Mammary epithelial cell (primary cell): ENCODE data around the gene CADM2.

Experiments used
- EZH2 ChIP-seq: IDR thresholded peaks from 2 replicates; pipeline ENCODE4 v1.6.1; 2012; ENCODE audit warnings: low read length, inconsistent platforms, borderline replicate concordance
- TF ChIP-seq, protein P1 (sequence below), 2 donors: IDR thresholded peaks in 1 of 2; conservative IDR thresholded peaks in 1 of 2; 2 replicates each; pipeline ENCODE4 v1.5.1; 2011 to 2012; ENCODE audit warnings: inconsistent platforms in 2 of 2, low read length in 2 of 2, mild to moderate bottlenecking in 2 of 2, control low read depth in 1 of 2, low read depth in 1 of 2; ENCODE audit not compliant: insufficient read depth in 1 of 2; ENCODE audit errors: extremely low read depth in 1 of 2

DNA sequence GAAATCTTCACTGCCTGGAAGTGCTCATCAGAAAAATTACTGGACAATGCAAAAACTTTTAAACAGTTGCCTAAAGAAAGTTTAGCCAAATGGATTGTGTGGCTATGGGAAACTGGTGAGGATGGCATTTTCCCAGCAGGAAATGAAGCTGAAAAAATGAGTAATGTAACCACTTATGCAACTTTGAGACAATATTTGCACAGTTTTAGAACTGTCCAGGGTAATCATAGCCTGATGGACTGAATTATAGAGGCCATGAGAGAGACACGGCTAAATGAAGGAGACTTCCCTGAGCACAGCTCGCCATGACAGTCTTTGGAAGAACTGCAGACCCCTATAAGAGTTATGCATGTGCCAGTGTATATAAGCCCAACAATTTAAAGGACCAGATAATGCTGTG lies 1150.6 kb downstream of the CADM2 start:
- TF ChIP-seq, protein P1, sequence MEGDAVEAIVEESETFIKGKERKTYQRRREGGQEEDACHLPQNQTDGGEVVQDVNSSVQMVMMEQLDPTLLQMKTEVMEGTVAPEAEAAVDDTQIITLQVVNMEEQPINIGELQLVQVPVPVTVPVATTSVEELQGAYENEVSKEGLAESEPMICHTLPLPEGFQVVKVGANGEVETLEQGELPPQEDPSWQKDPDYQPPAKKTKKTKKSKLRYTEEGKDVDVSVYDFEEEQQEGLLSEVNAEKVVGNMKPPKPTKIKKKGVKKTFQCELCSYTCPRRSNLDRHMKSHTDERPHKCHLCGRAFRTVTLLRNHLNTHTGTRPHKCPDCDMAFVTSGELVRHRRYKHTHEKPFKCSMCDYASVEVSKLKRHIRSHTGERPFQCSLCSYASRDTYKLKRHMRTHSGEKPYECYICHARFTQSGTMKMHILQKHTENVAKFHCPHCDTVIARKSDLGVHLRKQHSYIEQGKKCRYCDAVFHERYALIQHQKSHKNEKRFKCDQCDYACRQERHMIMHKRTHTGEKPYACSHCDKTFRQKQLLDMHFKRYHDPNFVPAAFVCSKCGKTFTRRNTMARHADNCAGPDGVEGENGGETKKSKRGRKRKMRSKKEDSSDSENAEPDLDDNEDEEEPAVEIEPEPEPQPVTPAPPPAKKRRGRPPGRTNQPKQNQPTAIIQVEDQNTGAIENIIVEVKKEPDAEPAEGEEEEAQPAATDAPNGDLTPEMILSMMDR (conservative IDR thresholded peaks at IDR 0.05 in 1 of 2, IDR thresholded peaks at IDR 0.05 in 1 of 2; ENCODE audit: extremely low read depth in 1 of 2, insufficient read depth in 1 of 2, low read depth in 1 of 2, low read length in 2 of 2), result no peak
- TF ChIP-seq EZH2, result no peak
